HEK293T (cell line): Measurements from ENCODE around the gene PHF13.

ENCODE experiments used
- CTCF ChIA-PET: fragments of 350-600 bp; formaldehyde crosslinking; extraction: SDS; loops from one replicate; lab custom pipeline; 2021; ENCODE audit warnings: antibody characterized with exemption, inconsistent platforms; lab: Yijun Ruan, JAX
- POLR2A ChIA-PET: fragments of 350-600 bp; formaldehyde crosslinking; extraction: SDS; loops from one replicate; lab custom pipeline; 2020; ENCODE audit warnings: antibody characterized with exemption, inconsistent platforms; lab: Yijun Ruan, JAX
- DNase-seq: peaks from one replicate; pipeline ENCODE4 v3.0.0; 2012; ENCODE audit warnings: mixed read lengths; ENCODE audit errors: extremely low spot score
- ARNT ChIP-seq: fragments of 450-650 bp; IDR thresholded peaks from 2 replicates; pipeline ENCODE4 v1.6.1; 2017; ENCODE audit warnings: mild to moderate bottlenecking
- BHLHE40 ChIP-seq: fragments of 450-650 bp; IDR thresholded peaks from 2 replicates; pipeline ENCODE4 v1.6.1; 2016; ENCODE audit warnings: mild to moderate bottlenecking, moderate library complexity, borderline replicate concordance
- CTBP1 ChIP-seq: fragments of 450-650 bp; IDR thresholded peaks from 2 replicates; pipeline ENCODE4 v1.6.1; 2016; ENCODE audit warnings: borderline replicate concordance
- ELF4 ChIP-seq: fragments of 450-650 bp; IDR thresholded peaks from 2 replicates; pipeline ENCODE4 v1.6.1; 2017; ENCODE audit warnings: antibody characterized with exemption
- FOXA1 ChIP-seq: fragments of 450-650 bp; IDR thresholded peaks from 2 replicates; pipeline ENCODE4 v1.6.1; 2016; ENCODE audit warnings: mild to moderate bottlenecking
- FOXK2 ChIP-seq: fragments of 450-650 bp; IDR thresholded peaks from 2 replicates; pipeline ENCODE4 v1.6.1; 2016; ENCODE audit warnings: mild to moderate bottlenecking
- FOXM1 ChIP-seq: fragments of 450-650 bp; IDR thresholded peaks from 2 replicates; pipeline ENCODE4 v1.6.1; 2017; ENCODE audit warnings: mild to moderate bottlenecking, borderline replicate concordance
- HDGF ChIP-seq: fragments of 450-650 bp; IDR thresholded peaks from 2 replicates; pipeline ENCODE4 v1.6.1; 2017; ENCODE audit warnings: antibody characterized with exemption, borderline replicate concordance
- L3MBTL2 ChIP-seq: fragments of 450-650 bp; conservative IDR thresholded peaks from 2 replicates; pipeline ENCODE4 v1.6.1; 2016; ENCODE audit warnings: mild to moderate bottlenecking
- LEF1 ChIP-seq: fragments of 450-650 bp; IDR thresholded peaks from 2 replicates; pipeline ENCODE4 v1.6.1; 2017; ENCODE audit warnings: mild to moderate bottlenecking, borderline replicate concordance
- NFRKB ChIP-seq: fragments of 450-650 bp; IDR thresholded peaks from 2 replicates; pipeline ENCODE4 v1.6.1; 2016; ENCODE audit warnings: mild to moderate bottlenecking, moderate library complexity
- PKNOX1 ChIP-seq: fragments of 450-650 bp; IDR thresholded peaks from 2 replicates; pipeline ENCODE4 v1.6.1; 2016
- SP1 ChIP-seq: fragments of 450-650 bp; IDR thresholded peaks from 2 replicates; pipeline ENCODE4 v1.6.1; 2017
- SUZ12 ChIP-seq: fragments of 450-650 bp; IDR thresholded peaks from 2 replicates; pipeline ENCODE4 v1.6.1; 2016; ENCODE audit warnings: mild to moderate bottlenecking
- TARDBP ChIP-seq: fragments of 450-650 bp; IDR thresholded peaks from 2 replicates; pipeline ENCODE4 v1.6.1; 2016
- ZNF384 ChIP-seq: fragments of 450-650 bp; IDR thresholded peaks from 2 replicates; pipeline ENCODE4 v1.6.1; 2016

The PHF13 gene

GRCh38 chr1:6574025-6574620, 39.4 kb upstream of the PHF13 start:
- no peak for TF ChIP-seq SP1
- TF ChIP-seq LEF1 = no peak
- no peak for TF ChIP-seq CTBP1
- TF ChIP-seq FOXM1 = no peak
- TF ChIP-seq ARNT = no peak
- TF ChIP-seq TARDBP = no peak
- ChIA-PET POLR2A (no interaction called here), CTCF (no interaction called here)
- DNase-seq = no peak

- TF ChIP-seq HDGF (no peak), NFRKB (no peak)
- CTCF ChIA-PET = interaction anchor here (0.7 kb wide), 1 partner anchor 55 kb away, joined by 3 read pairs; no protein-coding TSS in a partner anchor
- no peak for DNase-seq
- POLR2A ChIA-PET = no interaction called here
Measured at GRCh38 chr1:6574818-6575217, 38.7 kb upstream of the PHF13 start.

- no peak for DNase-seq
- TF ChIP-seq TARDBP (no peak), PKNOX1 (no peak), FOXM1 (no peak), SUZ12 (no peak), SP1 (no peak), FOXK2 (no peak), L3MBTL2 (no peak), BHLHE40 (no peak), ARNT (no peak), HDGF (no peak), NFRKB (no peak), CTBP1 (no peak), ZNF384 (no peak)
- ChIA-PET POLR2A (interaction anchor here (0.6 to 5.7 kb wide), 3 partner anchors 23 to 47 kb away, joined by 3 to 55 read pairs (median 6); partner anchors contain the start of genes KLHL21, NOL9, TAS1R1 and THAP3), CTCF (no interaction called here)
Measured at GRCh38 chr1:6577831-6578525, 35.6 kb upstream of the PHF13 start.

GRCh38 chr1:6578624-6579373, 34.7 kb upstream of the PHF13 start:
- ChIA-PET POLR2A (interaction anchor here (1.4 to 5.7 kb wide), 6 partner anchors 10 to 28 kb away, joined by 5 to 55 read pairs (median 8); partner anchors contain the start of genes KLHL21, NOL9 and TAS1R1), CTCF (interaction anchor here (1.6 kb wide), 1 partner anchor 24 kb away, joined by 5 read pairs; the partner anchor contains the start of genes NOL9 and TAS1R1)
- TF ChIP-seq CTBP1 (no peak), ELF4 (no peak), ARNT (no peak), SUZ12 (no peak), FOXK2 (no peak), PKNOX1 (no peak), ZNF384 (no peak), FOXA1 (no peak), BHLHE40 (no peak), TARDBP (no peak), NFRKB (no peak), LEF1 (no peak), FOXM1 (no peak), SP1 (no peak), HDGF (no peak), L3MBTL2 (no peak)
- no peak for DNase-seq

GRCh38 chr1:6579374-6580118, 34.0 kb upstream of the PHF13 start, which contains the start of gene ZBTB48:
TSS of gene ZBTB48 (plus strand) at chr1:6579994. CDS start at chr1:6580610, 616 bp downstream.
- DNase-seq = peak; percentile 100
- no peak for TF ChIP-seq PKNOX1
- 0 out of 2 replicates have a peak, but pooled peaks have one; percentile 28 for TF ChIP-seq L3MBTL2
- CTCF ChIA-PET = interaction anchor here (1.6 kb wide), 1 partner anchor 25 kb away, joined by 5 read pairs; the partner anchor contains the start of genes NOL9 and TAS1R1
- POLR2A ChIA-PET = interaction anchor here (0.7 to 5.7 kb wide), 14 partner anchors 8 to 53 kb away, joined by 3 to 55 read pairs (median 4); partner anchors contain the start of genes KLHL21, NOL9 and TAS1R1
